ENCODE data around the gene INPP4A.

Gene INPP4A

GRCh38 chr2:98458207-98458606 lies 13.5 kb downstream of the INPP4A start:
- DNase-seq (ENCODE audit: low read depth, low spot score), result no peak
- no peak overlapping the region for H3K4me3 ChIP-seq (ENCODE audit: low read length)

- DNase-seq (ENCODE audit: low read depth, low spot score), result no peak
- no peak overlapping the region for H3K4me3 ChIP-seq (ENCODE audit: low read length)
Measured at GRCh38 chr2:98458667-98459380, 14.2 kb downstream of the INPP4A start.

- no peak for DNase-seq (ENCODE audit: low read depth, low spot score)
- H3K4me3 ChIP-seq (ENCODE audit: low read length), result no peak overlapping the region
Measured at GRCh38 chr2:98459496-98460175, 15.0 kb downstream of the INPP4A start.

GRCh38 chr2:98460573-98461497 lies 16.2 kb downstream of the INPP4A start:
- H3K4me3 ChIP-seq (ENCODE audit: low read length), result no peak overlapping the region
- DNase-seq (ENCODE audit: low read depth, low spot score), result no peak

GRCh38 chr2:98461498-98462049 lies 16.9 kb downstream of the INPP4A start:
- no peak for DNase-seq (ENCODE audit: low read depth, low spot score)
- H3K4me3 ChIP-seq (ENCODE audit: low read length), result no peak overlapping the region

- DNase-seq (ENCODE audit: low read depth, low spot score), result no peak
- H3K4me3 ChIP-seq (ENCODE audit: low read length), result peak overlapping the region; percentile 54; the same call in 1 of the 2 replicates
Measured at GRCh38 chr2:98463081-98463481, 18.4 kb downstream of the INPP4A start.

- peak overlapping the region; percentile 54 for H3K4me3 ChIP-seq (ENCODE audit: low read length)
- no peak for DNase-seq (ENCODE audit: low read depth, low spot score)
Measured at GRCh38 chr2:98463551-98463971, 18.9 kb downstream of the INPP4A start.

- peak overlapping the region; percentile 54 for H3K4me3 ChIP-seq (ENCODE audit: low read length)
- peak; percentile 81 for DNase-seq (ENCODE audit: low read depth, low spot score)
Measured at GRCh38 chr2:98463988-98464771, 19.5 kb downstream of the INPP4A start.

GRCh38 chr2:98464772-98465310 lies 20.2 kb downstream of the INPP4A start:
- peak; percentile 88 for DNase-seq (ENCODE audit: low read depth, low spot score)
- H3K4me3 ChIP-seq (ENCODE audit: low read length), result peak overlapping the region; percentile 54

- peak overlapping the region; percentile 54 for H3K4me3 ChIP-seq (ENCODE audit: low read length)
- peak; percentile 98 for DNase-seq (ENCODE audit: low read depth, low spot score)
Measured at GRCh38 chr2:98465456-98466226, 21.0 kb downstream of the INPP4A start.

- DNase-seq (ENCODE audit: low read depth, low spot score), result no peak
Measured at GRCh38 chr2:98467082-98467536, 22.5 kb downstream of the INPP4A start.

GRCh38 chr2:98467652-98468051 lies 23.0 kb downstream of the INPP4A start:
- H3K4me3 ChIP-seq (ENCODE audit: low read length), result no peak overlapping the region
- no peak for DNase-seq (ENCODE audit: low read depth, low spot score)

More at GRCh38 chr2:98467082-98467536, 22.5 kb downstream of the INPP4A start:
- peak overlapping the region; percentile 5 for H3K4me3 ChIP-seq (ENCODE audit: low read length)

- DNase-seq (ENCODE audit: low read depth, low spot score), result no peak
- H3K4me3 ChIP-seq (ENCODE audit: low read length), result no peak overlapping the region
Measured at GRCh38 chr2:98468621-98469236, 24.1 kb downstream of the INPP4A start.

GRCh38 chr2:98469862-98470544 lies 25.3 kb downstream of the INPP4A start:
- no peak overlapping the region for H3K4me3 ChIP-seq (ENCODE audit: low read length)
- no peak for DNase-seq (ENCODE audit: low read depth, low spot score)

GRCh38 chr2:98470851-98471255 lies 26.2 kb downstream of the INPP4A start:
- H3K4me3 ChIP-seq (ENCODE audit: low read length), result peak overlapping the region; percentile 11; the same call in 1 of the 2 replicates
- DNase-seq (ENCODE audit: low read depth, low spot score), result no peak

GRCh38 chr2:98471402-98472131 lies 26.9 kb downstream of the INPP4A start:
- H3K4me3 ChIP-seq (ENCODE audit: low read length), result peak overlapping the region; percentile 11
- no peak for DNase-seq (ENCODE audit: low read depth, low spot score)
